Rectal smooth muscle tissue (tissue), 1 donor: Measurements from ENCODE around the gene STN1.

ENCODE experiments used
- H3K27ac ChIP-seq: one replicate; pipeline ENCODE4 v1.7.0; 2013; ENCODE audit warnings: low read depth, low read length, inconsistent platforms
- H3K27me3 ChIP-seq: one replicate; pipeline ENCODE4 v1.7.0; 2013; ENCODE audit warnings: low read length; ENCODE audit not compliant: control insufficient read depth, insufficient read depth
- H3K36me3 ChIP-seq: one replicate; pipeline ENCODE4 v1.7.0; 2013; ENCODE audit warnings: low read length; ENCODE audit not compliant: control insufficient read depth, insufficient read depth
- H3K4me1 ChIP-seq: one replicate; pipeline ENCODE4 v1.7.0; 2013; ENCODE audit warnings: low read length; ENCODE audit not compliant: control insufficient read depth, insufficient read depth
- H3K4me3 ChIP-seq: one replicate; pipeline ENCODE4 v1.7.0; 2013; ENCODE audit warnings: low read length
- H3K9ac ChIP-seq: one replicate; pipeline ENCODE4 v1.7.0; 2013; ENCODE audit warnings: low read length

Gene STN1

DNA sequence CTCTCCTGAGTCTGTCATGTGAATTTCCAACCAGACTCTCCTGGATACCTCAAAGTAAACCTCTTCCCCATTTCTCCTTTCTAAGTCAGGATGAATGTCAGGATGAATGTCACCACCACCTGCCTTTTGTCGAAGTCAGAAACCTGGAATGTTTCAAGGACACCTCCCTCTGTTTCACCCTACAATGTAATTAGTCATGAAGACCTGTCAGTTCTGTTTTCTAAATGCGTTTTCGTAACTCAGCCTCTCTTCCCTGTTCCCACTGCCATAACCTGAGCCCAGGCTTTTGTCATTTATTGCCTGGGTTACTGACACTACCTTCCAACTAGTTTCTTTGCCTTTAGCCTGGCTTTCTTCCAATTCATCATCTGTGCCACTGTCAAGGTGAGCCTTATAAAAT, 5.5 kb upstream of the STN1 start:
- H3K4me3 ChIP-seq, result no peak overlapping the region
- H3K9ac ChIP-seq, result no peak overlapping the region
- H3K36me3 ChIP-seq, result no peaks in the 10 kb centered on the region
- H3K27me3 ChIP-seq, result no peaks in the 10 kb centered on the region
- peaks cover 4% of the 10 kb centered on the region for H3K4me1 ChIP-seq
- no peak overlapping the region for H3K27ac ChIP-seq

DNA sequence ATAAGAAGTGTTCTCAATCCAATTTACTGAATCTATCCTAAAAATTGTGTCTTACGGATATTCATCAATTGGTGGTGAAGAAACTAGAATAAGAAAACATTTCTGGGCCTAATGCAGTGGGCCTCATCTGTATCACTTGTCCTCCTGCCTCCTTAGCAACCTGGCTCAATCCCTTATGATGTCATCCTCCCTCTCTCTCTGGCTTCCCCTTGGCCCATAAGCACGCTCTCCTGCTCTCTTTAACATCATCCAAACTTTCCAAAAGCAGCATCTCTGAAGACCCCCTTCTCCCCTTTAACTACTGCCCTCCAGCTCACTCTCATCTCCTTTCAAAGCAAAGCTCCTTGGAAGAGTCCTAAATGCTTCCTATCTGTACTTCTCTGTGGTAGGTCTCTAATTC, 4.7 kb upstream of the STN1 start:
- Histone ChIP-seq H3K27ac (no peak overlapping the region), H3K4me3 (no peak overlapping the region), H3K4me1 (peaks cover 5% of the 10 kb centered on the region), H3K27me3 (no peaks in the 10 kb centered on the region), H3K9ac (no peak overlapping the region), H3K36me3 (no peaks in the 10 kb centered on the region)

DNA sequence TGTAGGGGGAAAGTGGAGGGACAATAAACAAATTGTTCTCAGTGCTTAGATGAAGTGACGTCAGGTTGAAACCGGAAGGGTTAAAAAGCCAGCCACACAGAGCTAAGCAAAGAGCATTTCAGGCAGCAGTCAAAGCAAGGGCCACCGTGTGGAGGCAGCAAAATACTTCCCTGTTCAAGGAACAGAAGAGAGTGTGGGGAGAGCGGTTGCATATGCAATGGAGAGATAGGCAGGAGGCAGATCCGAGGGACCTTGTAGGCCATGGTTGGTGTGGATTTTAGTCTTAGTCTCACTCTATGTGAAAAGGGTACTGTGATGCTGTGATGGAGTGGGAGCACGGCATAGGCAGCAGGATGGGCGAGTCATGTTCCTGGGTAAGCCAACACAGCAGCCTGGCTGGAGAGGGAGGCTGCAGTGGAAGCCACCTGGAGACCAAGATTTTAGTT, 3.8 kb upstream of the STN1 start:
- H3K27me3 ChIP-seq, result no peaks in the 10 kb centered on the region
- peaks cover 5% of the 10 kb centered on the region for H3K4me1 ChIP-seq
- H3K36me3 ChIP-seq, result no peaks in the 10 kb centered on the region
- H3K4me3 ChIP-seq, result no peak overlapping the region
- H3K27ac ChIP-seq, result no peak overlapping the region
- H3K9ac ChIP-seq, result no peak overlapping the region

DNA sequence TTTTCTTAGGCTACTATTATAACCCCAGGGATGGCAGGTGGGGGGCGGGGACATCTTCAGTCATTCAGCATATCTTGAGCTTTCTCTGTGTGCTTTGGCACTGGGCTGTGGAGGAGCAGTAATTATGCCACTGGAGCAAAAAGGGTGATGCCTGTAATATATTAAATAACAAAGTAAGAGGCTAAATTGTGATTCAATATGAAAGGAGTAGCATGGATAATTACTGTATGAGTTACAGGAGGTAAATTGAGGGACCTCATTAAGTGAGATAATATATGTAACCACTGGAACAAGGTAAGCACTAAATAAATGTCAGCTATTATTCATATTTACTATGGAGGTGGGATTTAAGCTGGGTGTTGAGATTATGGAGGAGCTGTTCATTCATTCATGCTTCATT, 3.3 kb upstream of the STN1 start:
- H3K27me3 ChIP-seq, result no peaks in the 10 kb centered on the region

DNA sequence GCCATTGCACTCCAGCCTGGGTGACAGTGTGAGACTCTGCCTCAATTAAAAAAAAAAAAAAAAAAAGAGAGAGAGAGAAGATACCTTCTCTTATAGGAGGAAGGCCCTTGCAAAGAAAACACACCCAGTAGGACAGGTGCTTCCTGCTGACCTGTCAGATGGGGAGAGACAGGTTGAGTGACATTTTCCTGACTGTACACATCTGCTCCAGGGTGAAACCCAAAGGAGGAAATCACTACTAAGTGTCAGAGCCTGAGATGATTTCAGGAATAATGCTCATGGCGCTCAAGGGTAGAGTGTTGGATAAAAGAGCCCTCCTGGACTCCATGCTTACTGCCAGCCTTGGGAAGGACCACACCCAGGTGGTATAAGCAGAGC, 1.7 kb upstream of the STN1 start:
- Histone ChIP-seq H3K27me3 (no peaks in the 10 kb centered on the region), H3K36me3 (no peaks in the 10 kb centered on the region), H3K4me1 (peaks cover 5% of the 10 kb centered on the region), H3K4me3 (no peak overlapping the region), H3K27ac (no peak overlapping the region), H3K9ac (no peak overlapping the region)

More for the DNA sequence above, 3.3 kb upstream of the STN1 start:
- peaks cover 5% of the 10 kb centered on the region for H3K4me1 ChIP-seq
- H3K27ac ChIP-seq, result no peak overlapping the region
- no peaks in the 10 kb centered on the region for H3K36me3 ChIP-seq
- no peak overlapping the region for H3K9ac ChIP-seq
- no peak overlapping the region for H3K4me3 ChIP-seq

DNA sequence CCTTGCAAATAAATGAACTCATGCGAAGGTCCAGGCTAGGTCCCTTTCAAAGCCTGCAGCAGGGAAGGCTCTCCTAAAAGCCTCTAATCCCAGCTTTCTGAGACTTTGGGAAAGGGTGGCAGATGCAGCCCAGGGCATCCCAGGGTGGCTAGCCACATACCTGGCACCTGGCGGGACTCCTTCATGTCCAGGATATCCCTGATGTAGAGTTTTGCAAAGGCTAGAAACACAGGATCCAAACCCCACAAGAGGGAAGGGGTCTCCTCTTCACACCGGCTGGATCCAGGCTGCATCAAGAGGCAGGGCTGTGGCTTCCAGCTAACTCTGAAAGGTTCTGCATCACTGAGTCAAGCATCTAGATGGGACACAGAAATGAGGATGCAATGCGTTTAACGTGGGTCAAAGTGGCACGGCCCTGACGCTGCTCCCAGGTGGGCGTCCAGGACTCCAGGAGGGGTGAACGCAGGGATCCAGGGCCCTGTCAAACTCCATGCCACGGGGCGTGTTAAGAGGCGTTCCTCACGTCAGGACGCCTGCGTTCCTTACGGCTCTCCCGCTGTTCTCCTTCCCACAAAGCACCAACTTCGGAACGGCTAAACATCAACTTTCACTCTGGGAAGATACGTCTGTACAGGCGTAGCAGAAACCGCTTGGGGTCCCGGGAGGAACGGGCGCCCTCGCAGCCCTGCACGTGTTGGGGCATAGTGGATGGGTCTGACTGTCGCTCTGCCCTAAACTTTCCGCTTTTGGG, 507 bp downstream of the STN1 start:
- peak overlapping the region; percentile 89 for H3K4me3 ChIP-seq
- H3K9ac ChIP-seq, result peak overlapping the region; percentile 95
- H3K36me3 ChIP-seq, result no peaks in the 10 kb centered on the region
- peaks cover 5% of the 10 kb centered on the region for H3K4me1 ChIP-seq
- no peaks in the 10 kb centered on the region for H3K27me3 ChIP-seq
- H3K27ac ChIP-seq, result peak overlapping the region; percentile 98

DNA sequence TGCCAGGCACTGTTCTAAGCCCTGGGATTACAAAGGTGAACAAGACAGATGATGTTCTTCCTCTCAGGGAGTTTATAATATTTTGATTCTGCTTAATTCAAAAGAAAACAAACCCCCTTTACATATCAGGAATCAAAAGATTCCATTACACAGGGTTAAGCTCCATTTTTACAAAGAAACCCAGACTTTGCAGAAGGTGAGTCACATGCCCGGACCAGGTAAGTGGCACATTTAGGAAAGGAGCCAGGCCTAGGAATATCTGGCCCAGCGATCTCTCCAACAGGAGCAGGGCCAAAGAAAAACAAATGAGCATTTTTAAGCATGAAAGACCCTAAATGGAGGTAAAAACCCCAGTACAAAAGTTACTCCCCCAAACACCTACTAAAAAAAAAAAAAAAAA, 1.1 kb downstream of the STN1 start:
- Histone ChIP-seq H3K9ac (no peak overlapping the region), H3K27me3 (no peaks in the 10 kb centered on the region), H3K36me3 (no peaks in the 10 kb centered on the region), H3K4me1 (peaks cover 5% of the 10 kb centered on the region), H3K27ac (no peak overlapping the region), H3K4me3 (peak overlapping the region; percentile 89)

DNA sequence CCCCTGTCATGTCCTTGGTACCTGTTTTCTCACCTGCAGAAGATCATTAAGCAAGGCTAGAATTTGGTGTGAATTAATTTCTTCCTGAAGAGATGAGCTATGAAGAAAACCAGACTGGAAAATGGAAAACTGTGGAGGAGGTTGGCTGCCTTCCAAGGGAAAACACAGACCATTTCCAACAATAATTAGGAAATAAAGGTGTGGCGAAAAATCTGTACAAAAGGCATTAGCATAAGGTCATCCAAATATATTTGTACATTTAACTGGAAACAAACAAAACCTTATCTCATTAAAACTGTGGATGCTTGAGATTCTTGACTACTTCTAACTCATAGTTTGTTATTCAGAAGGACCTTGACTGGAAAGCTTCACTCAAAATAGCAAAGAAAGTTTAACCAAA, 1.7 kb downstream of the STN1 start:
- no peaks in the 10 kb centered on the region for H3K36me3 ChIP-seq
- H3K27ac ChIP-seq, result no peak overlapping the region
- H3K9ac ChIP-seq, result no peak overlapping the region
- peaks cover 5% of the 10 kb centered on the region for H3K4me1 ChIP-seq
- H3K27me3 ChIP-seq, result no peaks in the 10 kb centered on the region
- peak overlapping the region; percentile 17 for H3K4me3 ChIP-seq

DNA sequence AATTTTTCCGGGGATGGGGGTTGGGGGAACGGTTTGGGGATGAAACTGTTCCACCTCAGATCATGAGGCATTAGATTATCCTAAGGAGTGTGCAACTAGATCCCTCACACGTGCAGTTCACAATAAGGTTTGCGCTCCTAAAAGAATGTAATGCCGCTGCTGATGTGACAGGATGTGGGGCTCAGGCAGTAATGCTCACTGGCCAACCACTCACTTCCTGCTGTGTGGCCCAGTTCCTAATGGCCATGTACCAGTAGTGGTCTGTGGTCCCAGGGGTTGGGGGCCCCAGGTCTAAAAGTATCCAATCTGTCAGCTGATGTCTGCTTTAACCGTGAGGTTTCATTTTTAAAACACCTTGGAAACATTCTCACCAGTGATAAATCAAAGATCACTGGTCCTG, 2.2 kb downstream of the STN1 start:
- Histone ChIP-seq H3K4me1 (peaks cover 5% of the 10 kb centered on the region), H3K27me3 (no peaks in the 10 kb centered on the region), H3K9ac (no peak overlapping the region), H3K4me3 (peak overlapping the region; percentile 17), H3K27ac (no peak overlapping the region), H3K36me3 (no peaks in the 10 kb centered on the region)

DNA sequence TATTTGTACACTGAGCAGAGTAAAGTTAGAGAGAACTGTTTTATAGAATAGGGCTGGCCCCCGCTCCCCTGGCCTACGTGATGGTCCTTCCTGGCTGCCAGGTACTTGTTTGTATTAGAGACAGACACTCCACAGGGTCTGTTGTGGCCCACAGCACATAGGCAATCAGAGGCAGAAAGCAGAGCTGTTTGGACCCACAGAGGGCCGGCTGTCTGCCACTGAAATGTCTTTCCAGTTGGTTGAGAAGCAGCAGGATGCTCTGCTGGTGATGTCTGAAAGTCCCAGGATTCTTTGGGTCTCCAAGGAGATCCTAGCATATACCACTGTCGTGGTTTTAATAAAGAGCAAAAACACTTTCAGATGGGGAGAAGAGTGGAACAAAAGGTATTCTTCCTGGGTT, 5.2 kb downstream of the STN1 start:
- H3K4me3 ChIP-seq, result no peak overlapping the region
- no peak overlapping the region for H3K27ac ChIP-seq
- H3K27me3 ChIP-seq, result no peaks in the 10 kb centered on the region
- no peaks in the 10 kb centered on the region for H3K36me3 ChIP-seq
- H3K4me1 ChIP-seq, result peaks cover 12% of the 10 kb centered on the region
- H3K9ac ChIP-seq, result no peak overlapping the region

DNA sequence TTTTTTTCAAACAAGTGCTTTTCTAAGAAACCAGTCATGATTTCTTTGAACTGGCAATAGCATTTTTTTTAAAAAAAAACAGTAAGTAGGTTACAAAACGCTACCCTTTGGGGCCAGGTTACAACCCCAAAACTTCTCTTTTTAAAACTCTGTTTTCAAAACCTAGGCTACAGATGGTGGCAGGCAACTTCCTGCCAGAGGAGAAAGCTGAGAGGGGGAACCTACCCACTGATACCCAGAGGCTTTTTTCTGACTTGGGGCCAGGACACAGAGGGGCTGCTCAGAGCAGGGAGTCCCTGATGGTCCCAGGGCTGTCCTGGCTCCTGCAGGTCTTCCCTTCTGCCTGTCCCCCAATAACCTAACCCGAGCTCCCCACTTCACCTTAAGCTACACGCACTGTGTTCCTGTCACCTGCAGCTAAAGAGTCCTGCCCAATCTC, 6.9 kb downstream of the STN1 start:
- no peak overlapping the region for H3K27ac ChIP-seq
- H3K4me3 ChIP-seq, result no peak overlapping the region
- H3K4me1 ChIP-seq, result peaks cover 14% of the 10 kb centered on the region
- no peaks in the 10 kb centered on the region for H3K27me3 ChIP-seq
- H3K9ac ChIP-seq, result no peak overlapping the region
- H3K36me3 ChIP-seq, result no peaks in the 10 kb centered on the region

DNA sequence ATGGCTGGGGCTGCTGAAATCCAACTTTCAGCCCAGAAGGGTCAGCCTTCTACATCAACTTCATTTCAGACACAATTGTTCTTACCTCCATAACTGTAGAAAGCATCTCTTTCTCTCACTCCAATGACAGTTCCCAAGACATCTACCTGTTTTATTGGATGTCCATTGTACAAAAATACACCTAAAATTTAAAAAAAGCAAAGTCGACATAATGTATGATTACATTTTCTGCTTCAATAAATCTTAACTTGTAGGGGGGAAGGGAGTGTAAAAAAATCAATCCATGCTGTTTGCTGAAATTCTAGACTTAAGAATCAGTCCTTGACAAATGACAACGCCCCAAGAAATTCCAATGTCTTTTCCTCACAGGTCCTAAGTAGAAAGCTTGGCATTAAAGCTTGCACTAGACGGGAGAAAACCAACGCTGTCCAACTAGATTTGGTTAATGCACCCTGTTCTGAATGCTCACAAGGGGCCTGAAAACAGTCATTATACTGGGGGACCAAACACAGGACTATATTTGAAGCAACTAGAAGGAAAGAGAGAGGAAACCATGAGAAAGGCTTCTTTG, 7.5 kb downstream of the STN1 start:
- no peak overlapping the region for H3K27ac ChIP-seq
- peaks cover under 1% of the 10 kb centered on the region for H3K36me3 ChIP-seq
- H3K27me3 ChIP-seq, result no peaks in the 10 kb centered on the region
- no peak overlapping the region for H3K9ac ChIP-seq
- H3K4me3 ChIP-seq, result no peak overlapping the region
- peaks cover 14% of the 10 kb centered on the region for H3K4me1 ChIP-seq

DNA sequence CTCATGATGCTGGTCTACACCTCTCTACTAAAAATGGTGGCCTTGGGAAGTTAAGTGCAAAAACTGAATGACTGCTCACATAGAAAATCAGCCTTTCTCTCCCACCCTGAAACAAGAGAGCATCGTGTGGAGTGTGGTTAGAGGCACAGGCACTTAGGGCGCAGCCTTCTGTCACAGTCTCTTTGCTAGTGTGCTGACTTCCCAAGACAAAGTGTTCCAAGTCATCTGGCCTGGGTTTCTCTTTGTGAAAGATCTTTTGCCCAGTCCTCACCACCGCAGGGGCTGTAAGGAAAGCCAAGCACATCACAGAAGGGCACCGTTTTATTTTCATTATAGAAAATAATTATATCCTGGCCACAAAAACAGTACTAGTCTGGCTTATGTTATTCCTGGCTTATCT, 12.5 kb downstream of the STN1 start:
- H3K4me3 ChIP-seq, result no peak overlapping the region
- no peaks in the 10 kb centered on the region for H3K27me3 ChIP-seq
- no peak overlapping the region for H3K27ac ChIP-seq
- no peak overlapping the region for H3K9ac ChIP-seq
- peaks cover 14% of the 10 kb centered on the region for H3K4me1 ChIP-seq
- peaks cover 11% of the 10 kb centered on the region for H3K36me3 ChIP-seq
